T follicular helper cell (primary cell): ENCODE results near the gene XRCC6.
"Not testable (repeated sequence)": the region's sequence is repeated elsewhere in the genome, so short reads cannot be mapped to it uniquely, and the experiment has no call there.

ENCODE experiments used
- DNase-seq: peaks from one replicate; pipeline ENCODE4 v3.0.0-alpha.2; 2020; ENCODE audit warnings: low read depth
- total RNA-seq, 2 experiments: gene quantifications; one replicate each; lab custom pipeline; 2026; lab: John Stamatoyannopoulos, UW

XRCC6 gene
- 389 to 811 reads per million in 2 experiments for total RNA-seq

- DNase-seq: peak; percentile 100
Observed at GRCh38 chr22:41621099-41621910, at the start of gene XRCC6. XRCC6 (plus strand) TSS chr22:41621295; CDS start chr22:41622005, 710 bp downstream.

DNA sequence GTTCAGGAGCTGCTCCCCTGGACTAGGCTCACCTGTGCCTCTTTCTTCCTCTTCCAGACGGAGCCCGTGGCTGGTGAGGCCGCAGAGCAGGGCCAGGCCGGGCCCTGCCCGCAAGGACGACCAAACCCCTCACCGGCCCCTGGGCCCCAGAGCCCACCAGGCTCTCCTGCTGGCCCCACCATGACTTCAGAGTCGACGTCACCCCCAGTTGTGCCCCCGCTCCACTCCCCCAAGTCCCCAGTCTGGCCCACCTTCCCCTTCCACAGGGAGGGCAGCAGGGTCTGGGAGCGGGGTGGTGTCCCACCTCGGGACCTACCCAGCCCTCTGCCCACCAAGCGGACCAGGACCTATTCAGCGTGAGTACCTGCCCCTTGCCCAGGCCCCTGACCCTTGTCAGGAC is 49.3 kb upstream of the XRCC6 start:
- DNase-seq: no peak

DNA sequence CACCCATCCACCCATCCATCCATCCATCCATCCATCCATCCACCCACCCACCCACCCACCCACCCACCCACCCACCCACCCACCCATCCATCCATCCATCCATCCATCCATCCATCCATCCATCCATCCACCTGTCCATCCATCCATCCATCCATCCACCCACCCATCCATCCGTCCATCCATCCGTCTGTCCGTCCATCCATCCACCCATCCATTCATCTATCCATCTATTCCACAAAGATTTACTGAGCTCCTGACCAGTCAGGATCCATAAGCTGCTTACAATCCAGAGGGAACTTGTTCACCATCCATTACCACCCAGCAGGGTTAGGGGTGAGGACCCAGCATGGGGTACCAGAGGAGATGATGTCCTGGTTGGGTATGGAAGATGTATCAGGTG is 48.8 kb upstream of the XRCC6 start:
- not testable (repeated sequence) for DNase-seq

- no peak for DNase-seq
Observed at GRCh38 chr22:41573677-41574076, 47.4 kb upstream of the XRCC6 start.

DNA sequence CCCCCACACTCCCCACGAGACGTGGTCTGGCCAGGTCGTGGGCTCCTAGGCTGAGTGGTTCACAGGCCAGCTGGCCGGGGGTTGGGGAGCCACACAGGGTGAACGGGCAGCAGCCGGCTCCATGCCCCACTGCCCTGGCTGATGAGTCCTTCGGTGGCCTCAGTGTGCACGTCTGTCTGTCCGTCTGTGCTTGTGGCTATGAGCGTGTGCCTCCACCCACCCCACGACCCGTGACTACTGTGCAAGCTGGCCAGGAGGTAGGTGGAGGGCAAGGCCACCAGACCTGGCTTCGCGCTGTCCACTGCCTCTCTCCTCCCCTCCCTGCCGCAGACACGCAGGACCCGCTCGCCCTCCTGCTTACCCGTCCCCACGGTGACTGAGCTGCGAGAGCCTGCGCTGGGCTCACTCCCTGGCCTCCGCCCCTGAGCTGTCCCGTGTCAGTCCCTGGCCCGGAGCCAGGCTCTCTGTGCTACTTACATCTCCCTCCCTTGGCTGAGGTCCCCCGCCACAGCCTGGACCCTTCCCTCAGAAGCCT is 46.2 kb upstream of the XRCC6 start:
- no peak for DNase-seq

DNA sequence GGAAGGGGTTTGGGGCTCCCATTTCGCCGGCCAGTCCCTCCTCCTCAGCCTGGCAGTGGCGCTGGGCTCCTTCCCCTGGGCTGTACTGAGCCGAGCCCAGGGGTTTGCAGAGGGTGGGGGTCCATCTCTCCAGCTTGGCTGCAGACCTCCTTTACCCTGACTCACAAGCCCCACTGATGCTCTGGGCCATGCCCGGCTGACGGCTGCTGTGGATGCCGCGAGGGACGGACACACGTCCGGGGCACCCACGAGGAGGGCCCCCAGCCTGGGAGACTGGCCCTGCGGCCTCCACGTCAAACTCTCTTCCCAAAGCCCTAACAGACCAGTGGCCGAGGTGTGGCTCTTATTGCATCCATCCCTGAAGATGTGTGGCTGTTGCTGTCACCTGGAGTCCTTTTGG is 45.6 kb upstream of the XRCC6 start:
- DNase-seq: no peak

DNA sequence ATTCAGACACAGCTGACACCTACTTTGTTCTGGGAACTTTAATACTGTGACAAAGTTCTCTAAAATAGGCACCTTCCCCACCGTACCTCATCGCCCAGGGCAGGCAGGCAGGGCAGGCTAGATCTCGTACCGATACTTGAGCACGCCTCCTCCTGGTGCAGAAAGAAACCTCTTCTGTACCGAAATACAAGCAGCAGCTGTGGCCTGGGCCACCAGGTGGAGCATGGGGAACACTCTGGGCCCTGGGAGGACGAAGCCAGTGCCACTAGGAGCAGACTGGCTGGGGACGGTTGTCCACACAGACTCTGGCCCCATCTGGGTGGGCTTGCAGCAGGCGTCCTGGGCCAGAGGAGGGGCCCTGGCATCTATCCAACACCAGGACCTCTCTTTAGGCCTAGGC is 44.2 kb upstream of the XRCC6 start:
- DNase-seq: no peak

DNA sequence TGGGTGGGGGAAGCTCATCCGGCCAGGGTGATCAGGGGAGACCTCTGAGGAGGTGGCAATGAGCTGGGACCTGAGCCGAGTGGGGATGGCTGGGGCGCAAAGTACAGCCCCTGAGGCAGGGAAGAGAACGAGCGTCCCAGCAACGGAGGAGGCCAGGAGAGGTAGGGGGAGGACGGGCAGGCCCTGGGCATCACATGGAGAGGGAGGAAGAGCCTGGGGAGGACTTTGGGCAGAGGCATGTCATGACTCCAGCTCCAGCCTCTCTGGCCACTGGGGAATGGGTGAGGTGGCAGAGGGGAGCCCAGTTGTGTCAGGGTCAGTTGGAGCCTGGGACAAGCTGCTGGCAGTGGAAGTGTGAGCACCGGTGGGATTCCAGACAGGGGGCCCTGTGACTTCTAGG is 43.0 kb upstream of the XRCC6 start:
- DNase-seq: no peak

DNA sequence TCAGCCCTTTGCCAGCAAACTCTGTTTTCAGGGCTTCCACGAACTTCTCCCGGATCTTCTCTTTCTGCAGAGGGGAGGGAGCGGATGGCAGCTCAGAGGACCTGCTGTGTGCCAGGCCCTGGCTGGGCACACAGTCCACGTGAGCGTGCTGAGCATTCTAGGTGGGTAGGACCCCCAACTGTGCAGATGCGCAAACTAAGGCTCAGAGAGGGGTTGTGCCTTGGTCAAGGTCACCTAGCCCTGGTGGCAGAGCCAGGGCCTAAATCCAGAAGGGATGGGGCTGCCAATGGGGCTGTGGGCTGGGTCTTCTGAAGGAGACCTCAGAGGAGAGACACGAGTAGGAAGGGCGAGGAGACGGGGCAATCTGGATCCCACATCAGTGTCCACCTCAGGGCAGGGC is 42.3 kb upstream of the XRCC6 start:
- DNase-seq: no peak

GRCh38 chr22:41579297-41579996 is 41.6 kb upstream of the XRCC6 start:
- DNase-seq: no peak

- DNase-seq: no peak
Observed at GRCh38 chr22:41579997-41580355, 41.1 kb upstream of the XRCC6 start.

GRCh38 chr22:41582694-41583093 is 38.4 kb upstream of the XRCC6 start:
- DNase-seq: no peak

- no peak for DNase-seq
Observed at GRCh38 chr22:41584881-41585280, 36.2 kb upstream of the XRCC6 start.

DNA sequence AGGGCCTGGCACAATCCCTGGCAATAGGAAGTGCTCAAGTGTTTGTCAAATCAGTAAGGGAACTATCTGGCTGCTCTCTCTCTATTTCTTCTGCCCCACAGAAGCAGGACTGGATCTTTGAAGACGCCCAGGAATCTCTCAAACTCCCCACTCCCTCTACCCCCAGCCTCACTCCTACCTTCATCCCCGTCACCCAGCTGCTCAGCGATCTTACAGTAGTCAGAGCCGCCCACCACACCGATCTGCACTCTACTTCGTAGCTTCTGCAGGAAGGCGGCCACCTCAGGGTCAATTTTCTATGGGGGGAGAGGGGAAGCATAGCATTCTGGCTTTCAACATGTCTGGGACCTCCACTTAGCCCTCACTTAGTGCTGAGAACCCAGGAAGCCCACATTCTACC is 35.2 kb upstream of the XRCC6 start:
- no peak for DNase-seq

DNA sequence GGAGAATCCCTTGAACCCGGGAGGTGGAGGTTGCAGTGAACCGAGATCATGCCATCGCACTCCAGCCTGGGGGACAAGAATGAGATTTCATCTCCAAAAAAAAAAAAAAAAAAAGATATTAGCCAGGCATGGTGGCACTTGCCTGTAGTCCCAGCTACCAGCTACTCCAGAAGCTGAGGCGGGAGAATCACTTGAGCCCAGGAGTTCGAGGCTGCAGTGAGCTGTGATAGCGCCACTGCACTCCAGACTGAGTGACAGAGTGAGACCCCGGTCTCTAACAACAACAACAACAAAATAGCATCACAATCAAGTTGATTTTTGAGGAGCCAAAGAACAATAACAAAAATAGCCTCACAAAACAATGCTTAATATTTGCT is 33.8 kb upstream of the XRCC6 start:
- DNase-seq: no peak

DNA sequence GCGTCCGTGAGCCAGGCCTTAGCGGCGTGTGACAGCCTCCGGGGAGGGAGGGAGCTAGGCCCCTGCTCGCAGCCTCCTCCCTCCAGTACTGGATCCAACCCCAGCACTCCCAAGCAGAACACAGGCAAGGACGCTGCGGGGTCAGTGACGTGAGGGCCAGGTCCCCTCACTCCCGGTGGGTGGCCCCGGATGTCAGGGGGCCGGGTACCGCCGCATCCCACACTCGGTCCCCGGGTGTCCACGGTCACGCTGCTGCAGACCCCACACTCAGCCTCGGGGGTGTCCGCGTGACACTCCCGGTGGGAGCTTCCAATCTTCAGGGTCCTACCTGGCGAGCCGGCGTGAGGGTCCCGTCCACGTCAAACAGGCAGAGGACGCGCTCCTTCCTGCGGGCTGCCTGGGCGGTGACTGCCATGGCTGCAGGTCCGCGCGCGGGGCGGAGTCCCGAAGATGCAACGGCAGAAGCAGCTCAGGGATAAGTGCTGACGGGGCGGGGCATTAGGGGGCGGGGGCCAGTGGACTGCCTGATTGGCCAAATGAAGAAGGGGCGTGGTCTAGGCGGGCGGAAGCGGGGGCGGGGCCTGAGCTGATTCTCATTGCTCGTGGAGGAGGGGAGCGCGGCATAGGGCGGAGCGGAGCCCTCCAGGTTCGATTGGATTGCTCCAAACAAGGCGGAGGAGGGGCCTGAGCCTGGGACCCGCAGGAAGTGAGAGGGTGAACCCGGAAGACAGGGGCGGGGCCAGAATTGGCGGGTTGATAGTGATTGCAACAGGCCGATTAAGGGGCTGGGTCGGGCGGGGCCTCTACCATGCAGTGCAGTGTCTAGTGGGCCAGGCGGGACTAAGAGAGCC is 31.5 kb upstream of the XRCC6 start, which contains the start of gene PMM1:
TSS of gene PMM1 (minus strand) at position 450 of the 851 bp plus-strand sequence. CDS start at position 415, 35 bp downstream.
- peak; percentile 100 for DNase-seq

- DNase-seq: not testable (repeated sequence)
Observed at GRCh38 chr22:41593336-41593960, 27.6 kb upstream of the XRCC6 start.

GRCh38 chr22:41595703-41596102 is 25.4 kb upstream of the XRCC6 start:
- no peak for DNase-seq

DNA sequence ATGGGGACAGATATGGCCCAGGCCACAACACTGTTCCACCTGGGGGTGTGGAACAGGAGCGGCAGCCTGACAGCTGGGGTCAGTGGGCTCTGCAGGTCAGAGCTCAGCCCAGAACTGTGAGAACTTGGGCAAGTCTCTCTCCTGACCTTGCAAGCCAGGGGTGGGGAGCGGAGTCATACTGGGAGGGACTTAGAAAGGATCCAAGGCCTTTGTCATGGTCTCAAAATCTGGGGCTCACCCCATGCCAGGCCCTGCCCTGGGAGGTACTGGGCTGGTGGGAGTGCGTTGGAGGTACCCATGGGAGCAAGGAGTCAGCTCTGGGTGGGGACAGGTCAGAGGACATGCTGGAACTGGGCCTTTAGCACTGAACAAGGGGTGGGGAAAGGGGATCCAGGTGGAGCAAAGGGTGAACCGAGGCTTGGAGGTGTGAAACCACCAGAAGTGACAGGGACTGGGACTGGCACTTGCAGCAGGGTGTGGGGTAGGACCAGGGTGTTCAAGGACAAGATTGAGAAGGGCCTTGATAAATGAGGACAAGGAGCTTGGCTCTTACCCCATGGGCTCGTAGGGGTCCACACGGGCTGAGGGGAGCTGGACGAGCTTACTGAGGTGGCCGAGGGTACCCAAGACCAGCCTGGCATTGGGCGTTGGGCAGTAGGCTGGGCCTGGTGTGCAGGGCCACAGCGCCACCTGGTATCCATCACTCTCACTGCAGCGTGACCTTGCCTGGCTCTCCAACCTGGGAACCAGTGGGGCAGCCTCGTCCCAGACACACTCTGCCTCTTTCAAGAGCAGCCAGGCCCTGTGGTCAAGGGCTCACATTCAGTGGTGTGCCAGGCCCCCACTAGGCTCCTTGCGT is 24.1 kb upstream of the XRCC6 start:
- DNase-seq: no peak

DNA sequence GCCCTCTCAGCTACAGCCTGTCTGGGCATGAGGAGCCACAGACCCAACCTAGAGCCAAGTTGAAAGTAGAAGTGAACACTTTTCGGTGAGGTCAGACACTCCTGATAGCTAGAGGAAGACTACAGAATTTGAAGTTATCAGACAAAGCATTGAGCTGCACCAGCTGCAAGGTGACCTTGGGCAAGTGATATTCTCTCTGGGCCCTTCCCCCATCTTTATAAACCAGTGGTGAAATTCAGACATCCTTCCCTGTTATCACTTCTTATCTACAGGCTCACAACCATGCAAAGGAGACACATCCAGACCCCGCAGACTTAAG is 23.5 kb upstream of the XRCC6 start:
- DNase-seq: no peak

GRCh38 chr22:41598081-41598480 is 23.0 kb upstream of the XRCC6 start:
- DNase-seq: no peak
